Measurements from ENCODE around the gene CHRND.

The CHRND gene

DNA sequence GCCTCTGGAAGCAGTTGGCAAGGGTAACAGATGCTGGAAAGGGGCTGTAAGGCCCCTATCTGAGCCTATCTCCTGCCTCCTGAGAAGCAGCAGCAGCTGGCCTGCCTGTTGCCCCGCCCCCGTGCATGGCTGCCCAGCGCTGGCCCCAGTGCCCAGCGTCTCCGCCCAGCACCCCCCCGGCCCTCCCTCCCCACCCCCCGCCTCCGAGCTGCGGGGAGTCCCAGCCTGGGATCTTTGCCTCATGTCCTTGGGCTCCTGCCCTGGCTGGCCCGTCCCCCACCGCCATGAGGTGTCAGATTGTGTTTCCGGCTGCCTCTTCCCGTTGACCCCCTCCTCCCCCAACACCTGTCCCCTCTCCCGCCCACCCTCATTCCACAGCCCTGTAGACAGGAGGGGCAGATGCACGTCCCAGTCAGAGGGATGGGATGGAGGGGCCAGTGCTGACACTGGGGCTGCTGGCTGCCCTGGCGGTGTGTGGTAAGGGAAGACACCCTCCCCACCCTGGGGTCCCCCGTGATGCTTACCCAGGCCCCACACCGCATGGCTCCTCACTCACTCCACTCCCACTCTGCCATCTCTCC, at the start of gene CHRND:
Gene CHRND, plus strand, starts transcription at position 370 of the 581 bp plus-strand sequence. Its CDS starts 56 bp downstream, at position 426.
- Histone ChIP-seq H3K27ac (ENCODE audit: low read depth, low read length) (no peak within 1 kb of the TSS), H3K9me3 (ENCODE audit: control insufficient read depth, insufficient read depth, low read length) (no peaks in the 10 kb centered on the region), H3K36me3 (ENCODE audit: control insufficient read depth, insufficient read depth, low read length) (no peaks in the 10 kb centered on the region), H3K27me3 (ENCODE audit: control insufficient read depth, insufficient read depth, low read length) (peaks cover 52% of the 10 kb centered on the region), H3K4me1 (ENCODE audit: control insufficient read depth, insufficient read depth, low read length) (peaks cover 8% of the 10 kb centered on the region; the same call in 1 of the 2 replicates), H3K9ac (ENCODE audit: low read depth, low read length) (no peak within 1 kb of the TSS), H3K4me3 (ENCODE audit: low read depth, low read length) (no peak within 1 kb of the TSS)

DNA sequence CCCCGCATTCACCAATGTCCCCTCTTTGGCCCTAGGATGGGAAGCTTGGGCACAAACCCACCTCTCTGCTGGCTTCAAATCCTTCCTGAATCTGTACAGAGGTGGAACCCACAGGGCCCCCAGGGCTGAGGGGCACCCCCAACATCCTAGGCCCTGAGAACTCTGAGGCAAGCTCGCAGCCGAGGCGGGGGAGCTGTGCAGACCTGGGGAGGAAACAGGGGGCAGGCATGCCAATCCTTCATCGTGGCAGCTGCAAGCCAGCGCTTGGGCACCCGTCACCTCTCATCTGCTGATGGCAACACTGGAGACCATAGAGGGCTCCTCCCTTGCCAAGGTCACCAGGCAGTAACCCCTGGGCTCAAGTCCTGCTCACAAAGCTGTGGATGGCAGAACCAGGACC, 49.2 kb upstream of the CHRND start:
- H3K36me3 ChIP-seq (ENCODE audit: control insufficient read depth, insufficient read depth, low read length), result no peaks in the 10 kb centered on the region
- no peak overlapping the region for H3K27ac ChIP-seq (ENCODE audit: low read depth, low read length)
- no peaks in the 10 kb centered on the region for H3K9me3 ChIP-seq (ENCODE audit: control insufficient read depth, insufficient read depth, low read length)
- H3K4me1 ChIP-seq (ENCODE audit: control insufficient read depth, insufficient read depth, low read length), result no peaks in the 10 kb centered on the region
- H3K27me3 ChIP-seq (ENCODE audit: control insufficient read depth, insufficient read depth, low read length), result peaks cover 6% of the 10 kb centered on the region
- H3K9ac ChIP-seq (ENCODE audit: low read depth, low read length), result no peak overlapping the region
- no peak overlapping the region for H3K4me3 ChIP-seq (ENCODE audit: low read depth, low read length)

DNA sequence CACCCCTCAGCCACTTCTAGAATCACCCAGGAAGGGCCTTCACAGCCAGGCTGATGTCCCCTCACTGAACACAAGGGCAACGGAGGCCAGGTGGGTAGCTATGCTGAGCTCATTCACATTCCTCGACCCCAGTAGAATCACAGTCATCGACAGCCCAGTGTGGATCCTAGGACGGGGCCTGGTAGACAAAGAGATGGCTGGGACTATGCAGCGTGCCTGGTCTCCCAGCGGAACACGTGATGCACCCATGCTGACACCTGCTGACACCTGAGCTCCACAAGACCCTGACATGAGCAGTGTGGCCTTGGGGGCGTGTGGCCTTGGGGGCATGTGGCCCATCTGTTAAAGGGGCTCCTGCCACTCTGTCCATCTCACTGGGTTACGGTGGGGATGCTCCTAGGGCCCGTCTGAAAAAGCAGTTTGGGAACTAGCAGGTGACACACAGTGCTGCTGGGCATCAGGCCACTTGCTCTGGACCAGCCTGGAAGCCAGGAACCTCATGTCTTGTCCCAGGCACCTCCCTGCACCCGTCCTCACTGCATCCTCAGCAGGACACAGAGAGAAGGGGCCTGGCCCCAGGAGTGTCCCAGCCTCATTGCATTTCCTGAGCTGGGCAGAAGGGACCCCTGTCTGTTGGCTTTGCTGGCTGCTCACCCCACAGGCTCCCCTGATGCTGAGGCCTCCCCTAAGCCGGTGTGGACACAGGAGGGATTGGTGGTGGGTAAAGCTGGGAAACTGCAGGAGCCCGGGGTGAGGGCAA, 48.0 kb upstream of the CHRND start:
- Histone ChIP-seq H3K4me1 (ENCODE audit: control insufficient read depth, insufficient read depth, low read length) (no peaks in the 10 kb centered on the region), H3K4me3 (ENCODE audit: low read depth, low read length) (no peak overlapping the region), H3K9me3 (ENCODE audit: control insufficient read depth, insufficient read depth, low read length) (no peaks in the 10 kb centered on the region), H3K9ac (ENCODE audit: low read depth, low read length) (no peak overlapping the region), H3K27ac (ENCODE audit: low read depth, low read length) (no peak overlapping the region), H3K27me3 (ENCODE audit: control insufficient read depth, insufficient read depth, low read length) (peaks cover 6% of the 10 kb centered on the region), H3K36me3 (ENCODE audit: control insufficient read depth, insufficient read depth, low read length) (no peaks in the 10 kb centered on the region)

DNA sequence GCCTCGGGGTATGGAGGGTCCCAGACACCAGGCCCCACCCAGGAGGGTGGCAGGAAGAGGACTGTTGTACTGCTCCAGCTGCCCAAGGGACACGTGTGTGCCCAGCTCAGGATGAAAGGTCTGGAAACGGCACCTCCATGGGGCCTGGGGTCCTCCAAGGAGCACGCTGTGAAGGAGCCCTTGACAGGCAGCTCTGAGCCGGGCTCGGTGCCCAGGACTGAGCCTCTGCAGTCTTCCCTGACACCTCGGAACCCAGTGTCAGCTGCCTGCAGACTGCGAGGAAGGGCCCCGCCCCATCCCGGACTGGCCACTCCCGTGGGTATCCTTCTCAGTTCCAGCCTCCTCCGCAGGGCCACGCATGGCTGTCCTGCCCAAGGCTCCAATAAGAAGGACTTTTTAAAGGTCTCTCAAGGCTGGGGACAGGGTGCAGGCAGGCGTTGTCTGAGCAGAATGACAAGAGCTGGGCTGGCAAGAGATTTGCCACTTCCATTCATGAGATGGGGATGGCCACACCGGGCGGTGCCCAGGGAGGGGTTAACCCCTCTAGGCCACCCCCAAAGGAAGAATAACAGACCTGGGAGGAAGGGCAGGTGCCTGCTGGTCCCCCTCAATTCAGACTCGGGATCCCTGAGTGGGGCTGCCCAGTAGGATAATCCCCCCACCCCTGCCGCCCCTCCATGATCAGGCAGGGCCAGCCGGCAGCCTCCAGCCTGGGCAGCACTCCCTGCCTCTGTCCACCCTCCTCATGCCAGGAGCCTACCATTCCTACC, 47.2 kb upstream of the CHRND start:
- no peak overlapping the region for H3K27ac ChIP-seq (ENCODE audit: low read depth, low read length)
- H3K9me3 ChIP-seq (ENCODE audit: control insufficient read depth, insufficient read depth, low read length), result no peaks in the 10 kb centered on the region
- peaks cover 7% of the 10 kb centered on the region for H3K27me3 ChIP-seq (ENCODE audit: control insufficient read depth, insufficient read depth, low read length)
- no peaks in the 10 kb centered on the region for H3K36me3 ChIP-seq (ENCODE audit: control insufficient read depth, insufficient read depth, low read length)
- H3K4me3 ChIP-seq (ENCODE audit: low read depth, low read length), result no peak overlapping the region
- H3K4me1 ChIP-seq (ENCODE audit: control insufficient read depth, insufficient read depth, low read length), result no peaks in the 10 kb centered on the region
- H3K9ac ChIP-seq (ENCODE audit: low read depth, low read length), result no peak overlapping the region

DNA sequence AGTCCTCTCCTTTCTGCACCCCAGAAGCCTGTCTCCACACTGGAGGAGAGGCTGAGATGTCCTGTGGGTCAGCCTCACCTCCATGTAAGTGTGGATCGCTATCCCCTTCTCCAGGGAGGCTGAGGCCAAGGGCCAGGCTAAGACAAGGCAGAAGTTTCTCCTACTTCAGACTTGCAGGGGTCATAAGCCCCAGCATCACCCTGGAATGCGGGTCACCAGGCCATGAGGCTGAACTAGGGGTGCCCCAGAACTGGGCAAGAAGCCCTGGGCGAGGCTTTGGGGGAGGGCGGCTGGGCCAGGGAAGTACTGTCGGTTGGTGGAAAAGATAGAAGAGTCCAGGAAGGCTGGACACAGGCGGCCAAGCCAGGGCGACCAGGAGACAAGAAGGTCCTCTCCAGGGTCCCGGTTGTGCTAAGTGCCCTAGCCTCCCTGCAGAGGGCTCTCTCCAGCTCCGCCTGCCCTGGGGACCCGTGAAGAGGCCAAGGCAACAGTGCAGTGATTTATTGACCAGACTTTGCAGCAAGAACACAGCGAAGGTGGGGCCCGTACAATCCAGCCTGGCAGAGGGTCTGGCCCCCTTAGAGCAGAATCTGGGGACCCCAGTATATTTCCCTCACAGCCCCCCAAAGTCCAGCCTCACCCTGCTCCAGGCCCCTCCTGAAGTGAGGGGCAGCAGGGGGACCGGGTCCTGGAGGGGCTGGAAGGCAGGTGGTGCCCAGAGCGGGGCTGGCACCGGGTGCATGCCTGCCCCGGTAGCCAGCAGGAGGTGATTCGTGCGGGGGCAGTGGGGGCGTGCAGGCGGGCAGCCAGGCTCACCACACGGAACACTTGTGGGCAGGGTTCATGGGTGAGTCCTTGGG, 46.4 kb upstream of the CHRND start:
- no peaks in the 10 kb centered on the region for H3K9me3 ChIP-seq (ENCODE audit: control insufficient read depth, insufficient read depth, low read length)
- no peak overlapping the region for H3K4me3 ChIP-seq (ENCODE audit: low read depth, low read length)
- peaks cover 15% of the 10 kb centered on the region for H3K27me3 ChIP-seq (ENCODE audit: control insufficient read depth, insufficient read depth, low read length)
- no peak overlapping the region for H3K9ac ChIP-seq (ENCODE audit: low read depth, low read length)
- H3K36me3 ChIP-seq (ENCODE audit: control insufficient read depth, insufficient read depth, low read length), result no peaks in the 10 kb centered on the region
- H3K4me1 ChIP-seq (ENCODE audit: control insufficient read depth, insufficient read depth, low read length), result no peaks in the 10 kb centered on the region
- H3K27ac ChIP-seq (ENCODE audit: low read depth, low read length), result no peak overlapping the region

DNA sequence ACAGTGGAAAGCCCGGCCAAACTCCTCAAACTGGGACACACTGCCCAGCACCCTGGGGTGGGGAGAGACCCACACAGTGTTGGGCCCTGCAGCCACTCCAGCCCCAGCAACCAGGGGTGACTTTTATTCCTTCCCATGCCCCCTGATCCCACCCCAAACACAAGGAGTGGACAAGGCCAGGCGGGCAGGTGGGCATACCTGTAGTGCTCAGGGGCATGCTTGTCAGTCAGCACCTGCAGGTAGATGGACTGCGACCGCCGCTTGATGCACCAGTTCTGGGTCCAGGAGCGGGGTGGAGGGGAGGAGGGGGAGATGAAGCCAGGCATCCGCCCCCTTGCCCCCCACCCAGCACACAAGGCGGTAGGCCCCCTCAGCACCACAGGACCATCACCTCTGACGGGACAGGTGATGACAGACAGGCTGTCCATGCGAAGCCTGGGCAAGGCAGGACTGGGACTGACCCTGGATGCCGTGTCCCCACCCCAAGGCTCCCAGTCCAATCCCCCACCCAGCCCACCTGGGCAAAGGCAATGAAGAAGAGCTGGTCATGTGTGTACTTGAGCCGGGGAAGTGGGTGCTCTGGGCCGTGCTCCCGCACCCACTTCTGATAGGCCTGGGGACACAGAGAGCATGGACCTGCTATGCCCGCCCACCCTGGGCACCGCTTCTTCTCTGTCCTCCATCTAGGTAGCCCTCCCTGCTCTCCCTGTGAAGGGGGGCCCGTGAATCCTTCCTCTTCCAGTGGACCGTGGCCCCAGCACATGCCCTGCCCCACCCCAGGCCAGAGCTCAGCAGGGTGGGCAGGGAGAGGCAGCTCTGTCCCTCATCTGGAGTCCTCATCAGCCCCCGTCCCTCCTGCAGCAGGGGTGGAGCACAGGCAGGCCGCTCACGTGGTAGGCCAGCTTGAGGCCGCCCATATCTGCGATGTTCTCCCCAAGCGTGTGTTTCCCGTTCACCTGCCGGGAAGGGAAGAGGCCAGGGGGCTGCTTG, 45.5 kb upstream of the CHRND start:
- Histone ChIP-seq H3K4me1 (ENCODE audit: control insufficient read depth, insufficient read depth, low read length) (no peaks in the 10 kb centered on the region), H3K9ac (ENCODE audit: low read depth, low read length) (no peak overlapping the region)

DNA sequence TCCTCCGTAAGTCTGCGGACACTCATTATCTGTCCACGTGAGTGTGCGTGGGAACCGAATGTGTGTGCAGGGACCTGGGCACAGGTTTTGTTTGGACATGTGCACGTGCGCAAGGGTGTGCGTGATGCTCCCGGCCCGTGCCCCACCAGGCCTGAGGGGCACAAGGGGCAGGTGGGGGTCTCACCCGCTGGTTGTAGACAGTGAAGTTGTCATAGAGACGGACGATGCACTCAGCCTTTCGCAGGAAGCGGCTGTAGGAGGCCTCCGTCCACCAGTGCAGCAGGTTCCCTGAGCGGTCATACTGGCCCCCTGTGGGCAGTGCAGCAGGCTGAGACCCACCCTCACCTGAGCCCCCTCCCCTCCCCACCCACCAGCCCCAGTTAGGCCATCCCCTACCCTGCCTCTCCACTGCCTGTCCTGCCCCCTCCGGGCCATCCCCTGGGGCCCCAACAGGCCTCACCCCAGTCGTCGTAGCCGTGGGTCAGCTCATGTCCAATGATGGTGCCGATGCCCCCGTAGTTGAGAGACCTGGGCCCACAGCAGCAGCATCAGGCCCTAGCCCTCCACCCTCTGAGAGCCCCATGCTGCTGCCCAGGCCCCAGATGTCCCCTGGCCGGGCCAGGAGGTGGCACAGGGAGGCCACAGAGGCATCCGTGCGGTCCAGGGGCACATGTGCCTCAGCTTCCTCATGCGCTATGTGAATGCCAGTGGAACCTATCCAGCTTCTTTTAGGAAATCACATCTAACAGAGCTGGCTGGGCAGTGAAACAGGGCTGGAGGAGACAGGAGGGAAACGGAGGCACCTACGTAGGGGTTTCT, 44.4 kb upstream of the CHRND start:
- H3K27me3 ChIP-seq (ENCODE audit: control insufficient read depth, insufficient read depth, low read length), result peaks cover 35% of the 10 kb centered on the region
- H3K9ac ChIP-seq (ENCODE audit: low read depth, low read length), result no peak overlapping the region
- H3K4me3 ChIP-seq (ENCODE audit: low read depth, low read length), result no peak overlapping the region
- H3K27ac ChIP-seq (ENCODE audit: low read depth, low read length), result no peak overlapping the region
- H3K36me3 ChIP-seq (ENCODE audit: control insufficient read depth, insufficient read depth, low read length), result no peaks in the 10 kb centered on the region
- H3K4me1 ChIP-seq (ENCODE audit: control insufficient read depth, insufficient read depth, low read length), result no peaks in the 10 kb centered on the region
- H3K9me3 ChIP-seq (ENCODE audit: control insufficient read depth, insufficient read depth, low read length), result no peaks in the 10 kb centered on the region

More for the DNA sequence above, 45.5 kb upstream of the CHRND start:
- Histone ChIP-seq H3K4me3 (ENCODE audit: low read depth, low read length) (no peak overlapping the region), H3K9me3 (ENCODE audit: control insufficient read depth, insufficient read depth, low read length) (no peaks in the 10 kb centered on the region), H3K36me3 (ENCODE audit: control insufficient read depth, insufficient read depth, low read length) (no peaks in the 10 kb centered on the region), H3K27ac (ENCODE audit: low read depth, low read length) (no peak overlapping the region), H3K27me3 (ENCODE audit: control insufficient read depth, insufficient read depth, low read length) (peaks cover 24% of the 10 kb centered on the region)

DNA sequence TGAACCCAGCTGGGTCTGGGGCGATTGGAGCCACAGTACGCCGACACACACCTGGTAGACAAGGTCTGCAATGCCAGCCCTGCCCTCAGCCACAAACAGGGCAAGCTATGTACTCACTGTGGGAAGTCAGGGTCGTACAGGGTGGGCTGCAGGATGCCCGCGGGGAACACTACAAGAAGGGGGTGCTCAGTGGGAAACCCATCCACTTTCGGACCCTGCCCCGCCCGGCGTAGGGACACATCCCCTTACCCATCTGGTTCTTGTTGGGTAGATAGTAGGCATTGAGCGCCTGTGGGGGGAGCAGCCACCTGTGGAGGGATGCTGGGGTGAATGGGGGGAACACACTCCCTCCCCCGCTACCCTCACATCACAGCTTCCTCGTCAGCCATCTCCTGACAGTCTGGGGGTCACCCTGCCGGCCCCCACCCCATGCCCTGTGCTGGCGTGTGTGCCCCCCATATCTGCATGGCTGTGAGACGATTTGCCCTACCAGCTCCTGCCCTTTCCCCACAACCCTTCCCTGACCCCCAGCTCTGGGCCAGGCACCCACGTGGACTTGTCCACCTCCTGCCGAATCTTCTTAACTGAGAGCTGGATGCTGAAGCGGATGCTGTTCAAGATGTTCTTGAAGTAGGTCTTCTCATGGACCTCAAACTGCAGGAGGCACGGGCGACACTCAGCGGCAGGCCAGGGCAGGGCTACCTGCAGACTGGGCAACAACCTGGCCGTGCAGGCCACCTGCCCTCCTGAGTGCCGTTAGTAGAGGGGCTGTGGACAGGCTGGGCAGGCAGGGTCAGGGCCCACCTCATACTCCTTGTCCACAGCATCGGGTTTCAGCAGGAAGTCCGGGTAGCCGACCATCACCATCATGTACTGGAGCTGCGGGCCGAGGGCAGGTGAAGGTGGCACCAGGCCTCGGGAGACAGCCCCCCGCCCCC, 43.4 kb upstream of the CHRND start:
- Histone ChIP-seq H3K27ac (ENCODE audit: low read depth, low read length) (no peak overlapping the region), H3K4me1 (ENCODE audit: control insufficient read depth, insufficient read depth, low read length) (no peaks in the 10 kb centered on the region), H3K9ac (ENCODE audit: low read depth, low read length) (no peak overlapping the region), H3K36me3 (ENCODE audit: control insufficient read depth, insufficient read depth, low read length) (no peaks in the 10 kb centered on the region), H3K27me3 (ENCODE audit: control insufficient read depth, insufficient read depth, low read length) (peaks cover 45% of the 10 kb centered on the region), H3K9me3 (ENCODE audit: control insufficient read depth, insufficient read depth, low read length) (no peaks in the 10 kb centered on the region), H3K4me3 (ENCODE audit: low read depth, low read length) (no peak overlapping the region)

Measured in HUES48 (cell line).